ENCODE results near the gene ATXN1. TPM values are rescaled to one million over a fixed set of nuclear protein-coding genes. Genes with fewer than 3 reads are reported as not detected.
"Not testable (repeated sequence)": the region's sequence is repeated elsewhere in the genome, so short reads cannot be mapped to it uniquely, and the experiment has no call there.

Gene ATXN1
- polyA plus RNA-seq, 1 donor: 14.7 TPM

DNA sequence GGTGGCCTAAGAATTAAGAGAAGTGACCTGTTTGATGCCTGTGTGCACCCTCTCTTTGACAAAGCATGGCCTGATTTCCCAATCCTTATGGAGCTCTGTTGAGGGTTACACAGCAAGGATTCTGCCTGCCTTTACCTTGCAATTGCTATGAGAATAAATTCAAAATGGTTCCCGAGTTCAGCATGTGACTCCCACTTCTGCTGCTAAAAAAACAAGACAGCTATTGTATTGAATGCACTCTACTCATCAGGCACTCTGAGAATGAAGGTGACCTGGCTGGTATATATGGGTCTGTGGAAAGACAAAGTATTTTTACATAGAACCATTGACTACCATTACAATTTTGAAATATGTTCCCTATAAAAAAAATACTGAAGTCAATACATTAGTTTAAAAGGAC lies 190.3 kb downstream of the ATXN1 start:
- DNase-seq (ENCODE audit: low read depth): no peak

DNA sequence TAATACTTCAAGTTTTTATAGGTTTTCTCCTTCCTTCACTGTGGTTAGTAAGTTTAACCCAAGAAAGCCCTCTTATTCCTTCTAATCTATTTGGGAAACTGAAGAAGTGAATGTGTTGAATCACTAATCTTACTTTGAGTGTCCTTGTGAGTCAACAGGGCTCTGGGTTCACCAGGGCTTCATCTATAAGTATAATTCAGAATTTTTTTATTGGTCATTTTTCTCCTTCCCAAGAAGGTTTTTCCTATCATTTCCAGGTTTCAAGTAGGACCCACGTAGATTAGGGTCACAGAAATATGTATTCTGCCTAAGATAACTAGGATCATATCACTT lies 191.1 kb downstream of the ATXN1 start:
- DNase-seq (ENCODE audit: low read depth): no peak

DNA sequence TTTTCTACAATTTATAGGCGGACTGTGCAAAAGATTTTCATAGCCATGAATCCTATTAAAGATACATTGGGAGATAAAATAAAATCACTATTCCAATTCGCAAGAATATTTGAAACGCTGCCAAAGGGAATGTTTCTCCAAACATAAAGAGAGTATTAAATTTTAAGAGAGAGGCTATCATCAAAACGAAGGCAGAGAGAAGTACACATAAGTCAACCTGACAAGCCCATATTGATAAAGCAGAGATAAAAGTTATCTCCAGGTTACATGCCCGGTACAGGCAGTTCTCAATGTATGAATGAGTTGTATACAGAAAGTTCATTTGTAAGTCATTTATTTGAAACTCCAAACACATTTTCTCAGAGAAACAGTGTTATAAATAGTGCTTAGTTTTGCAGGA lies 193.1 kb downstream of the ATXN1 start:
- DNase-seq (ENCODE audit: low read depth): no peak

DNA sequence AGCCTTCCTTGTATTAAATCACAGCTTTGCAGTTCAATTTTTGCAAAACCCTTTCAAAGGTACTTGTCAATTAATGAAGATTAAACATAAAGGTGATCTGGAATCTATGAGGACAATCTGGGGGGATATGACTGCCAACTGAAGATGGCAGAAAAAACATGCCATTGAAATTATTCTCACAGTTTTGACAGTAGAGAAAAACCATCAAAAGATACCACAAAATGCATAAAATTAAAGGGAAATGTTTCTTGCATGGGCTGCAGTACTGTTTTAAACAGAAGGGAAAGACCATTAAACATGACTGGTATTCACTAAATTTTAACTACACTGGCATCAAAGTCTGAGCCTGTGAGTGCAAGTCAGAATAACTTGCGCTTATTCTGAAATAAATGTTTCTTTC lies 194.2 kb downstream of the ATXN1 start:
- DNase-seq (ENCODE audit: low read depth): no peak

DNA sequence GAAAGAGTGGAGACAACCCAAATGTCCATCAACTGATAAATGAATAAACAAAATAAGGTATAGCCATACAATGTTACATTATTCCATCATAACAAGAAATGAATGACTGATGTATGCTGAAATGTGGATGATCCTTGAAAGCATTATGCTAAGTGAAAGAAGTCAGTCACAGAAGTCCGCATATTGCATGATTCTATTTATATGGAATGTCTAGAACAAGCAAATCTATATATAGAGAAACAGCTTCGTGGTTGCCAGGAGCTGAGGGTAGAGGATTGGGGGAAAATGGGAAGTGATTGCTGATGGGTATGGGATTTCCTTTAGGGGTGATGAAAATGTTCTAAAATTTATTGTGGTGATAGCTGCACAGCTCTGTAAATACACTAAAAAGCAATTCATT lies 196.8 kb downstream of the ATXN1 start:
- DNase-seq (ENCODE audit: low read depth): no peak

DNA sequence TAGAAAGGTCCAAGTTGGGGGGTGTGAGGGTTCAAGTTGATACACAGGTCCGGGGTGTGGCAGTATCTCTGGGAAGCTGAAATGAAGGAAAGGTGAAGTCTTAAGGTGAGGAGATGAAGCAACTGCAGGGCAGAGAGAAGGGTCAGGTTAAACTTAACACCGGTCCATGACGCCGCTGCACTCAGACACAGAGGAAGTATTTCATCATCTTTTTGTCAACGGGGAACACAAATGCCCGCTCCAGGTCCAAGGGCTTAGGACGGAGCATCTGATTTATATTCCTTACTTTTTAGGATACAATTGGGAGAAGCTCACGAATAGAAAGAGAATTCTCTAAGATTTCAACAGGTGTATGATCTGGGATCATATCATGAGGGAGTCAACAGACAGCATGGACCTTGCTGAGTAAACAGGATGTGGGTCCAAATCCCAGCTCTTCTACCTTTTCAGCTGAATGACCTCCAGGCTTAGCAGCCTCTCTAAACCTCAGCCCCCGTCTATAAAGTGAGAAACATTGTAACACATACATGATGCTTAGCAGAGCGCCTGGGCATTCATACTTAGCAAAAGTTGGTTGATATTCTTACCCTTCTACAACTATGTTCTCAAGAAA lies 197.5 kb downstream of the ATXN1 start:
- no peak for DNase-seq (ENCODE audit: low read depth)

DNA sequence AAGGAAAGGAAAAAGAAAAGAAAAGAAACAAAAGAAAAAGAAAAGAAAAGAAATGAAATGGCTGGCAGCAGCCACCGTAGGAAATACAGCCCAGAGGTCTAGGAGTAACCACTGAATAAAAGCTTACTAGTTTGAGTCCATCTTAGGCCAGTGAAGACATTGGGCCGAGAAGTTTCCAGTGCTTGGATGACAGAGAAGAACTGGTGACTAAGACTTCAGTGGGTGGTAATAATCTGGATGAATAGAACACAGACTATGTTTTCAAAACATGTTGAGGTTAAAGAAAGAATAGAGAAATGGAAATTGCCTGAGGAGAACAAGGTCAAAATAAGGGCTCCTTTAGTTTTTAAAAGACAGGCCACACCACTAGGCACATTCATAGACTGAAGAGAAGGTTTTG lies 198.8 kb downstream of the ATXN1 start:
- DNase-seq (ENCODE audit: low read depth): no peak

DNA sequence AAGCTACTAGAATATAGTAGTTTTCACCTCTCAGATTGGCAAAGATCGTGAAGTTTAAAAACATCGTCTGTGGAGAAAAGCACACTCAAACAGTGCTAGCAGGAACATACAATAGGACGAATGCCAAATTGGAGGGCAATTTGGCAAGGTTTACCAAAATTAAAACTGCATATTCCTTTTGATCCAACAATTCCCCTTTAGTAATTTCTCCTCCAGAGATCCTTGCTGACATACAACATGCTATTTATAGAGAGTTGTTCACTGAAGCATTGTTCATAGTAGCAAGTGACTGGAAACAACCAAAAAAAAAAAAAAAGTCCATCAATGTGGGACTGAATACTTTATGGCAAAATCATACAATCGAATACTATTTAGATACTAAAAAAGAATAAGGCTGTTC lies 202.2 kb downstream of the ATXN1 start:
- no peak for DNase-seq (ENCODE audit: low read depth)

DNA sequence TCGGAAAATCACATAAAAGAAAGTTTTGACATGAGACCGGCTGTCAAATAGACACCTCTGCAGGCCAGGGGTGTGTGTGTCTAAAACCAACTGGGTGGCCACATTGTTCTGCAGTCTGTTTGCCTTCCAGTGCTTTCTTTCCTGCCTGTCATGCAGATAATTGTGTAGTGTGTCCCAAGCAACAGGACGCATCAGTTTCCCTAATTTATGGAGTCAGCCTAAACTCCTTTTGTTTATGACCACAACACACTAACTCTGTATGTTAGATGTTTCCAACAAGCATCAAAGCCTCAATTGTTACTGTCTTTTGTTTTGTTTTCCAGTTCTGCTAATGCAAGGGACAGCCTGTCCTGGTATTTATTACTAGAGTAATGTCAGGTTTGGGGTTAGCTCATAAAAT lies 205.7 kb downstream of the ATXN1 start:
- DNase-seq (ENCODE audit: low read depth): no peak

DNA sequence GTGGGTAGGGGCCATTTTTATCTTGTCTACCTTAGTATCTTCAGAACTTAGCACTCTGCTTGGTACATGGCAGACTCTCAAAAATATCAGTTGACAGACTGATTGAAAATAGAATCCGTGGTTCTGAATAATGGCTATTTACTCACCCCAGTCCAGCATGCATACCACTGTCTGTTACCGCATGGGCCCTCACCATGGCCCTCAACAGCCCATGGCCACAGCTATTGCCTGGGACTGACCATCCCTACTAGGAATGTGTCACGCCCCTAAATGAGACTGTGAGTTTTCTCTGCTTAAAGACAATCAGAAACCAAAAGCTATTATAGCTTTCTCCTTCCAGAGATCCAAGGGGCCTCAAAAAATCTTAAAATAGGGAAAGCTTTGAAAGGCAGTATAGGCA lies 207.7 kb downstream of the ATXN1 start:
- DNase-seq (ENCODE audit: low read depth): no peak

DNA sequence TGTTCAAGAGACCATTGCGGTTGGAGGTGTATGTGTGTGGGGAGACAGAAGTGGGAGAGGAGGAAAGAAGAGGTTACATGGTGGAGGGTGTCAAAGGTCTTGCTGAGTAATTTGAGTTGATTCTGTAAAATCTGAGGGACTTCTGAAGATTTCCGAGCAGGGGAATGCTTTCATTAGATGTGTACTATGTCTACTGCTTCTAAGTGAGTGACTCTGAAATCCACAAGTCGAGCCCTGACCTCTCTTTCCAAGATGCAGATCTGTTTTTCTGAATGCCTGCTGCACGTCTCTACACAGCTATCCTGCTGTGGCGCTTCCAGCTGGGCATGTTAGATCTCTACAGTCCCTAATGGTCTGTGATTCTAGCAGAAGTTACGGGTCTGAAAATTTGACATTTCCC lies 209.8 kb downstream of the ATXN1 start:
- no peak for DNase-seq (ENCODE audit: low read depth)

DNA sequence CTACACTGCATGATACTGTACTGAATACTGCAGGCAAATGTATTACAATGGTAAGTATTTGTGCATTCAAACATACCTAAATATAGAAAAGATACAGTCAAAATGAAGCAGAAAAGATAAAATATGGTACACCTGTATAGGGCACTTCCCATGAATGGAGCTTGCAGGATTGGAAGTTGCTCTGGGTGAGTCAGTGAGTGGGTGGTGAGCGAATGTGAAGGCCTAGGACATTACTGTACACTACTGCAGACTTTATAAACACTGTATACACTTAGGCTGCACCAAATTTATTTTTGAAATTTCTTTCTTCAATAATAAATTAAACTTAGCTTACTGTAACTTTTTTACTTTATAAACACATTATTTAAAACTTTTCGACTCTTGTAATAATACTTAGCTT lies 213.1 kb downstream of the ATXN1 start:
- no peak for DNase-seq (ENCODE audit: low read depth)

DNA sequence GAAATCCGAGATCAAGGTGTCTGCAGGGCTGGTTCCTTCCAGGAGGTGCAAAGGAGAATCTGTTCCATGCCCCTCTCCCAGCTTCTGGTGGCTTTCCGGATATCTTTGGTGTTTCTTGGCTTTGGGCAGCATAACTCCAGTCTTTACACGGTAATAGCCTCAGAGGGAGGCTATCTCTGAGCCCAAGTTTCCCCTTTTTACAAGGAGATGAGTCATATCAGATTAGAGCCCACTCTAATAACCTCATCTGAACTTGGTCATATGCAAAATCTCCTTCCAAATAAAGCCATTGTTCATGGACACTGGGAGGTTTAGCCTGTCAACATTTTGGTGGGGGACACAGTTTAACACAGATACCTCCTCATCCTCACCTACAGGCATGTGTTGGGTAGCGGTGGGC lies 213.7 kb downstream of the ATXN1 start:
- no peak for DNase-seq (ENCODE audit: low read depth)

DNA sequence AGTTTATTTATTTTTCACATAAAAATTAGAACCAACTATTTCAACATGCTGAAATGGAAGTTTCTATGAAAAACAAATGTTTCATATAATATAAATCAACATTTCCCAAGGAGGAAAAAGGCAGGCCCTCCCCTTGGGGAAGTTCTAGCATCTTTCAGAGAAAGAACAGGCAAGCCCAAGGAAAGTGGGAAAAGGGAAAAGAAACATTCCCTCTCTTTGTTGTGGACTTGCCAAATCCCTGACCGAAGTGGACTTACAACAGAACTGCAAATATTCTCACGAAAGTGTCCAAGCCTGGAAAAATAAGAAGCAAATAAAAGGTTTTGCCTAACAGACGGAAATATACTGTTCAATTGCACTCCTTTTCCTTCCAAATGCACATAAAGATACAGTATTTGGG lies 214.4 kb downstream of the ATXN1 start:
- no peak for DNase-seq (ENCODE audit: low read depth)

DNA sequence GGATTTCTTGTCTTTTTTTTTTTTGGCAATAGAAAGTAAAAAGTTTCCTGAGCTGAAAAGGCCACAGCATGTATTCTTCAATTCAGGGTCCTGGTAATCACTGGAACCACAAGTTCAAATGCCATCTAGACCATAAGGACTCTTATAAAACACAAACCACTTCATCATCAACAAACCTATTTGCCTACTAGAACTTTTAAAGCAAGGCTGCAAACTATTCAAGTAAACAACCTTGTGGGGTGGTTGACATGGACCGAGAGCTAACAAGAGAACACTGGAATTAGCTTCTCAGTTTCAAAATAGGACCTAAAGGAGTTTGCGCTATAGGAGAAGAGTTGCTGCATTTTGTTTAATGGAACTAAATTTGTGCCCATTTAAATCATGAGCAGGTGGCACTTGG lies 215.9 kb downstream of the ATXN1 start:
- no peak for DNase-seq (ENCODE audit: low read depth)

DNA sequence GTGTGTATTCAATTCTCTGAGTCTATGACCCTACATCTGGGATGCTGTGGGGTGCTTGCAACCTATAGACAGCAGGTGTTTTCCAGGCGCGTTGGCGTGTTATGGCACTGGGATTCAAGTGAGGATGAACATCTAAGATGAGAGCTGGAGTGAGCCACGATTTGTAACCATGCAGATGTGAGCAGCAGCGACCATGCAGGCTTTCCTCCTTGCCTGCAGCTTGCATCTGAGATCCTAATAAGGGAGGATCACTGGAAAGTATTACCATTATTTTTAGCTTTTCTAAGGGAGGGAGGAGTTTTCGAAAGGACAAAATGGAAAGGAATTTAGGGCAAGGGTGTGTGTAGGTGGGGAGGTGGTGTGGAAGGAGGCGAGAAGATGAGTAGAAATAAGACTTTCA lies 216.7 kb downstream of the ATXN1 start:
- DNase-seq (ENCODE audit: low read depth): no peak

DNA sequence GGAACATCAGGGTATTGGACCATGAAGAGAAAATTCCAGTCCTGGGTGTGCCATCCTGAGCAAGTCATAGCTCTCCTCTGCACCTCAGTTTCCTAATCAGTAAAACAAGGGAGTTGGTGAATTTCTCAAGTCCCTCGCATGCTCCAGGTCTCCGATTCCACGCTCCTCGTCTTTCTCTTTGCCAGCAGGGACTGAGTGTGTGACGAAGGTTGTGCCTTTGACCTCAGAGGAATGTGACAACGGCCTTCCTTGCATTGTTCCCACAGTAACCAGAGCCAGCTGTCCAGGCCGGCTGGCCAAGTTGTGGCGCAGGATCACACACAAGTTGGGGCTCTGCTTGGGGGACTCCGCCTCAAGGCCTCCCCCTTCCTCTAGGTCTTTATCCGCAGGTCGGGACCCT lies 217.3 kb downstream of the ATXN1 start:
- DNase-seq (ENCODE audit: low read depth): no peak

DNA sequence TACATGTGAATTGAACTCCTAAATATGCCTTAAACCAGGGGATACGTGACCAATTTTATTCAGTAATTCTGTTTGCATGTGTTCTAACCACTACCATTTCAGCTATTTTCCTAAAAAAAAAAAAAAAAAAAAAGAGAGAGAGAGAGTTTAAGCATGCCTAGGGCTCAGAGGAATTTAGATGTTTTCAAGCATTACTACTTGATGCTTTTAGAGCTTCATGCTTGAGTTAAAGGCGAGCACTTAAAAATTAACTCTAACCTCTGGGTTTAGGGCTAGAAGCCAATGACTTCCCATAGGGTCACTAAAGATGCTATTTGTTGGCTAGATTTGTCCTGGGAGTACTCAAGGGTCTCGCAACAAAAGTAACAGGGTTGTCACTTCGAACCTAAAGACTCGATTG lies 217.7 kb downstream of the ATXN1 start:
- DNase-seq (ENCODE audit: low read depth): no peak

DNA sequence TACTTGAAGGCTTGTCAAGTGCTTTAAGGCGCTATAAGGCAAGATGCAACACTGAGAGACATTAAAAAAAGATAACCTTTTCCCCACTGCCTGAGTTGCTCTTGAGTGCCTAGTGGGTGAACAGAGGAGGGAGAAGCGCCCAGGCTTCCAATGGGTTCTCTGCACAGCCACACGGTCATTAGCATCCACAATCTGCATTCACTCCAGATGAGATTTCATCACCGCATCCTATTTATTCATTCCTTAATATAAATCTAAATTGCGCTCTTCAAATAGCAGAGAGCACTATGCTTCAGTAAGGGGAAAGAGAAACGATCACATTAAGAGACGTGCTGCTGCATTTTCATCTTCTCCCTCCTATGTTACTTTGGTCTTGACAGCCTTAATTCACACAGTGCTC lies 219.2 kb downstream of the ATXN1 start:
- no peak for DNase-seq (ENCODE audit: low read depth)

DNA sequence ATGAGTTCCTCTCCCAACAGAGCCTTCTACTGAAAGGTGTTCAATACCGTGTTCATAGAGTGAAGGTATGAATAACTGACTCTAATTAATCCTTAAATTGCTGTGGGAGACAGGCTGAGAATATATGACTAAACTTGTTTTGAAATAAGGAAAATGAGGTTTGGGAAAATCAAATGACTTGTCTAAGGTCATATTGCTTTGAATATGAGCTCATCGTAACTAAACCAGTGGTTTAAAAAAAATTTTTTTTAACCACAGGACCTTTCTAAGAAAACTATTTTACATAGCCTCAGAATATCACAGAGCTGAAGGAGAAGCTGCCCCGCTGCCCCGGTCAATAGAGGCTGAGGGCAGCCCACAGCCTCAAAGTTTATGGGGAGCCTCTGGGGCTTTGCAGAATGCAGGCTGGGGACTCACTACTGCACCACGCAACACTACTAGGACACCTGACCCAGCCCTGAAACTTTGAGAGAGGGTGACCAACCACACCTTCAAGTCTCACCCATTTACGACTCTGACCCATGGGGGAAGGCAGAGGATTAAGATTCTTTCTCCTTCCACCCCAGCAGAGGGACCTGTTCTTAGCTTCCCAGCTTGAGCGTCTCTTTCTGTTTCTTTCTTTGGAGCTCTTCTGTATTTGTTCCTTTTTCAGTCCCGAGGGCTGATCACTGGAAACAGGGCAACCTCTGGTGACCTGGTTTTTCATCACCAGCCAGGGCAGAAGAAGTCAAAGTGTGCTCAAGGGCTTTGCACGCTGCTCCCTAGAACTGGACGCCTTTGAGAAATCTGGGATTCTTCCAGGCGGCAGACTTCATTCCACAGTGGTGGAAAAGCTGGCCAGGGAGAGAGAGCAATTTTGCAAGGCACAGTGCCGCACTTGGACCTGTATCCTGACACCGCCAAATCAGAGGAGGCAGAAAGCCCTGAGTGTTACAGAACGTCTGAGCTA lies 220.2 kb downstream of the ATXN1 start:
- DNase-seq (ENCODE audit: low read depth): no peak

DNA sequence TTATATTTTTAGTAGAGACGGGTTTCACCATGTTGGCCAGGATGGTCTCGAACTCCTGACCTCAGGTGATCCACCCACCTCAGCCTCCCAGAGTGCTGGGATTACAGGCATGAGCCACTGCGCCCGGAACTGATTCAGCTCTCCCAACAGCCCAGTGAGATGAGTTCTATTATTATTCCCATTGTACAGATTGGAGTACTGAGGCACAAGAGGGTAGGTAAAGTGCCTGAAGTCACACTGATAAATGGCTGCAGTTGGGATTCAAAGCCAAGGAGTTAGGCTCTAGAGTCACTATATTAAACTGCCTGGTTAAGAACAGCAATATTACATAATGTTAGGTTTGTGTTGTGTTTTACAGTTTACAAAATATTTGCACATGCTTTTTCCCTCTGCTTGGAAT lies 220.9 kb downstream of the ATXN1 start:
- not testable (repeated sequence) for DNase-seq (ENCODE audit: low read depth)

DNA sequence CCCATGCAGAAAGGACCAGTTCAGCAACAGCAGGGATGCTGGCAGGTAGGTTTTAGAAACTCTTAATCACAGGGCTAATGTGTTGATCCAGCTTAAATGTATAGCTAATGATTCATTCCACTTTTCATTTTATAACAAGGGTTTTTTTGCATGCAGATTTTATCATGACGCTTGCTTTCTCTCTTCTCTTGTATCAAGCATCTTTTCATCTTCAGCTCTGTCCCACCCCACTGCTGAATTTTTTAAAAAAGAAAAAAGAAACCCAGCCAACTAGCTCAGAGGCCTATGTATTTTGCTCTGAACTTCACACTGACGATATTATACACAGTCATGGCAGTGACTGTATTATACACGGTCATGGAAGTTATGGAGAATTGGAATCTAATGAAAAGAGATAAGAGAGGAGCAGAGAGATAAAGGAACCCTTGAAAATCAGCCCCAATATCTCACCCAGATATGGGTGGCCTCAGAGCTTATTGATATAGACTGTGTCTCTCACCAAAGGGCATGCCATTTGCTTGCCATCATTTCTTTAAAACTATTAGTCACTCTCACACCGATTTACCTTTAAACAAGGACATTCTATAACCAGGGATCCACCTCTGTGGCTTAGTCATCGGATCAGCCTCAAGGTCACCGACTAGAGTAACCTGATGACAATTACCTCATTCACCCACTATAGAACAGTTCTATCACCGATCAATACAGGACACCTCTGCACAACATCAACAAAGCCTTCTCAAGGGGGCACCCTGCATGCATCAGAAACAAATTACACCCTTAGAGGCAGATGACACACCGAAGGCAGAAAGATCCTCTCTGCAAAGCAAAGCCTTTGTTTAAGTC lies 222.0 kb downstream of the ATXN1 start:
- no peak for DNase-seq (ENCODE audit: low read depth)

DNA sequence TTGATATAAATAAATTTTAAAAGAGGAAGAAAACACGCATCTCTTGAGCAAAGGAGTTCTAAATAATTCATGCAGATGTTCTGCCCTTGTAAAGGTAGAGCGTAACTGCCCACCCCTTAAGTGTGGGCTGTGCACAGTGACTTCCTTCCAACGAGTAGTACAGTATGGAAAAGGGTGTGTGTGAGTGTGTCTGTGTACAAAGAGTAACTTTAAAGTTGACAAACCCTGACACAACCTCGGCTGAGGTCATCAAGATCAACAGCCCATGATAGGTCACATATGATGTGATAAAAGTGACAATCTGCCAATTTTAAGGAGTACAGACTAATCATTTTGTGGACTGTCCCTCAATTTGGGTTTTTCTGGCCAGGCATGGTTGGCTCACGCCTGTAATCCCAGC lies 225.7 kb downstream of the ATXN1 start:
- DNase-seq (ENCODE audit: low read depth): no peak
